ENCODE results near the gene FGF8. TPM values are rescaled to one million over a fixed set of nuclear protein-coding genes. Genes with fewer than 3 reads are reported as not detected.

FGF8 gene, protein sequence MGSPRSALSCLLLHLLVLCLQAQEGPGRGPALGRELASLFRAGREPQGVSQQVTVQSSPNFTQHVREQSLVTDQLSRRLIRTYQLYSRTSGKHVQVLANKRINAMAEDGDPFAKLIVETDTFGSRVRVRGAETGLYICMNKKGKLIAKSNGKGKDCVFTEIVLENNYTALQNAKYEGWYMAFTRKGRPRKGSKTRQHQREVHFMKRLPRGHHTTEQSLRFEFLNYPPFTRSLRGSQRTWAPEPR
- total RNA-seq = not detected

DNA sequence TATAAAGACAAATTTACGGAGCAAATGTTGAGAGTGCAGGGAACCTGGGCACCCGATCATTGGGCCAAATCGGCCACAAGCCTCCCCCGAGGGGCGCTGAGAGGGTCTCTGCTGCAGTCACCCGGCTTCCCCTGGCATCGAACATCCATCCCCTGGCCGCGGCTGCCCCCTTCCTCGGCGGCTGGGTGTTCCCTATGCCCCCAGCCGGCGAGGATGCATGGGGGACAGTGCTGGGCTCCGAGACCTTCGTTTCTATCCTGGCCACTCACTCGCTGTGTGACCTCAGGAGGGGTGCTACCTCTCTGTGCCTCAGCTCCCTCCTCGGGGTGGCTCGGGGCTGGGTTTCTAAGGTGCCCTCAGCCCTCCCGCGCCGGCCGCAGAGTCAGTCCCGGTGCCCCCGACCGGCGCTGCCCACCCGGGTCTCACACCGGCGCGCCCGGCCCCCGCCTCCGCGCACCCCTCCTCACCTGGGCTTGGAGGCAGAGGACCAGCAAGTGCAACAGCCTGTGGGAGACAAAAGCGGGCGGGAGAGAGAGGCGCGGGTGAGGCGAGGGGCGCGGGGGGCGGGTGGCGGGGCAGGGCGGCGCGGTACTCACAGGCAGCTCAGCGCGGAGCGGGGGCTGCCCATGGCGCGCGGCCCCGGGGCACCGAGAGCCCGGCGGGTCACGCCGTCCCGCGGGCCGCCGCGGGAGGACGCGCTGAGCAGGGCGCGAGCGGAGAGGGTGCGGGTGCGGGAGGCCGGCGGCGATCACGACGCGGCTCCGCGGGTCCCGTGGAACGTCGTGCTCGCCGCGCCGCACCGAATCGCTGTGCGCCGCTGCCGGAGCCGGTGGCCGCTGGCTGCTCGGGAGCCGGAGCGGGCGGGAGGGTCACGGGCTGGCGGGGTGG, at the start of gene FGF8:
Gene FGF8, minus strand, starts transcription at position 842 of the 888 bp plus-strand sequence. Its CDS starts 214 bp downstream, at position 628.
- Mint-ChIP-seq H3K4me1 (ENCODE audit: low read depth) (peaks cover 31% of the 10 kb centered on the region), H3K4me3 (no peak within 1 kb of the TSS), H3K36me3 (peaks cover 17% of the 10 kb centered on the region), H3K27me3 (peaks cover 68% of the 10 kb centered on the region), H3K9me3 (no peaks in the 10 kb centered on the region), H3K27ac (no peak within 1 kb of the TSS)
- no peak for DNase-seq
- intact Hi-C loops (cut with micrococcal nuclease) = no loop called here
- ChIA-PET POLR2A (interaction anchor here (2.4 kb wide), 1 partner anchor 8 kb away, joined by 7 read pairs; the partner anchor contains the start of gene NPM3), CTCF (interaction anchor here (0.5 to 4.7 kb wide), 5 partner anchors 7 to 921 kb away, joined by 3 to 39 read pairs (median 5); partner anchors contain the start of gene NPM3)

DNA sequence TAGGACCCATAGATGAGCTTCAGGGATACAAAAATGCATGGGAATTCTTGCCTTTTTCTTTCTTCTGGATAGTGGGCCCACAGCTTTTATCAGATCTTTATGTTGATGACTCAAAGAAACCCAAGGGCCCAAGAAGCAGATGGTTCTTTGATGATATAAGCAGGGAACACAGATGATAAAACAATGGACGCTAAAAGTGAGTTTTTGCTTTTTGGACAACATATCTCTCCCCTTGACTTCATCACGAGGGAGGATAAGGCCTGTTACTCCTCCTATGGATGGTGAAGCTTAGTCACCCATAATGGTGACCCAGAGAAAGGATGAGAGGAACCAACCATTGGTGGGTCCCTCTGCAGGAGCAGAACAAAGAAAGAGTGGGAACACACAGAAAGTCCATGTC, 48.8 kb upstream of the FGF8 start:
- DNase-seq = no peak
- H3K9me3 Mint-ChIP-seq = no peaks in the 10 kb centered on the region
- H3K27ac Mint-ChIP-seq = no peak overlapping the region
- no peak overlapping the region for H3K4me3 Mint-ChIP-seq
- no peaks in the 10 kb centered on the region for H3K27me3 Mint-ChIP-seq
- intact Hi-C loops (cut with micrococcal nuclease) = no loop called here
- POLR2A ChIA-PET = no interaction called here
- H3K4me1 Mint-ChIP-seq (ENCODE audit: low read depth) = peaks cover 10% of the 10 kb centered on the region
- CTCF ChIA-PET = interaction anchor here (0.6 to 1.4 kb wide), 4 partner anchors 11 to 610 kb away, joined by 3 to 4 read pairs (median 3); no protein-coding TSS in a partner anchor
- H3K36me3 Mint-ChIP-seq = no peaks in the 10 kb centered on the region

GRCh38 chr10:101818872-101819633, 43.1 kb upstream of the FGF8 start:
- no peak for DNase-seq
- H3K27ac Mint-ChIP-seq = peak overlapping the region; percentile 97
- CTCF ChIA-PET = interaction anchor here (0.9 to 10.7 kb wide), 10 partner anchors 8 to 248 kb away, joined by 3 to 80 read pairs (median 5); partner anchors contain the start of genes KCNIP2 and NPM3
- H3K4me1 Mint-ChIP-seq (ENCODE audit: low read depth) = peaks cover 32% of the 10 kb centered on the region
- intact Hi-C loops (cut with micrococcal nuclease) = loop anchor here (1.0 to 10.0 kb wide), 8 partner anchors 12 to 826 kb away; partner anchors contain the start of genes ACTR1A, FBXW4, NOLC1 and NPM3
- H3K36me3 Mint-ChIP-seq = peaks cover 12% of the 10 kb centered on the region
- H3K27me3 Mint-ChIP-seq = no peaks in the 10 kb centered on the region
- peak overlapping the region; percentile 97 for H3K4me3 Mint-ChIP-seq
- H3K9me3 Mint-ChIP-seq = no peaks in the 10 kb centered on the region
- POLR2A ChIA-PET = interaction anchor here (0.6 to 2.9 kb wide), 17 partner anchors 9 to 895 kb away, joined by 3 to 40 read pairs (median 7); partner anchors contain the start of genes ARL3, ARMH3, NOLC1 and NPM3

DNA sequence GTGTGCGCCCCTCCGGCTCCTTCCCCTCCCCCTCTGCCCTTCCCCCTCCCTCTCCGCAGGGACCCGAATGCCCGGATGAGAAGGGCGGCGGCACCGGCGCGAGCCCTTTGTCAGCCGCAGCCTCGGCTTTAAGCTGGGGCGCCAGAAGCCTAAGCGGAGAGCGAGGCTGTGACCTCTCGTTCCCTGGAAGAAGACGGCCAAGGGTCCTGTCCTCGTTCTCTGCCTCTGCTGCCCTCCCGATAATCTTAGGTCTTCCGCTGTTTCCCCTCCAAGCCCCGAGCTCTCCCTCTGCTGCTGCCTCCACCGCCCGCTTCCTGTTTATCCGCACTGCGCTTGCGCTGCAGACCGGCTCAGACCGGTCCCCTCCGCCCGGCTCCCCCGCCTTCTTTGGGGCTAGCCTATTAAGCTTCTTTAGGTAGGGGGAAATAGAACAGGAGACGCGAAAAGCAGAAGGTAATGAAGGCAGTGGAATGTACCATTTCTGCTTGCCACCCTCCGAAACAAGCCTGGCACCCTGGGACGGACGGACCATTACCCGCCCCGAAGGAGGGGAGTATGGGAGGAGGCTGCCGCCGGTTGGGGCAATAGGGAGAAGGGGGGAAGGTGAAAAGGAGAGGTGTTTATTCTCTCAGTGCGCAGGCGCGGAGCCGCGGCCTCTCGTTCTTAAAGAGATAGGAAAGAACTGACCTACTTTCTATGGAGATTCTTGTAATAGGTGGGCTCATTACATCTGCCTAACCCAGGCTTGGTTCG, 42.4 kb upstream of the FGF8 start, which contains the start of gene OGA:
Gene OGA, minus strand, starts transcription at position 326 of the 753 bp plus-strand sequence. CDS start 422 bp downstream, outside the sequence.
- intact Hi-C loops (cut with micrococcal nuclease) = loop anchor here (2.0 to 10.0 kb wide), 7 partner anchors 35 to 827 kb away; partner anchors contain the start of genes ACTR1A, FBXW4, NOLC1 and NPM3
- CTCF ChIA-PET = interaction anchor here (1.3 to 10.7 kb wide), 9 partner anchors 9 to 249 kb away, joined by 3 to 80 read pairs (median 5); partner anchors contain the start of genes KCNIP2 and NPM3

DNA sequence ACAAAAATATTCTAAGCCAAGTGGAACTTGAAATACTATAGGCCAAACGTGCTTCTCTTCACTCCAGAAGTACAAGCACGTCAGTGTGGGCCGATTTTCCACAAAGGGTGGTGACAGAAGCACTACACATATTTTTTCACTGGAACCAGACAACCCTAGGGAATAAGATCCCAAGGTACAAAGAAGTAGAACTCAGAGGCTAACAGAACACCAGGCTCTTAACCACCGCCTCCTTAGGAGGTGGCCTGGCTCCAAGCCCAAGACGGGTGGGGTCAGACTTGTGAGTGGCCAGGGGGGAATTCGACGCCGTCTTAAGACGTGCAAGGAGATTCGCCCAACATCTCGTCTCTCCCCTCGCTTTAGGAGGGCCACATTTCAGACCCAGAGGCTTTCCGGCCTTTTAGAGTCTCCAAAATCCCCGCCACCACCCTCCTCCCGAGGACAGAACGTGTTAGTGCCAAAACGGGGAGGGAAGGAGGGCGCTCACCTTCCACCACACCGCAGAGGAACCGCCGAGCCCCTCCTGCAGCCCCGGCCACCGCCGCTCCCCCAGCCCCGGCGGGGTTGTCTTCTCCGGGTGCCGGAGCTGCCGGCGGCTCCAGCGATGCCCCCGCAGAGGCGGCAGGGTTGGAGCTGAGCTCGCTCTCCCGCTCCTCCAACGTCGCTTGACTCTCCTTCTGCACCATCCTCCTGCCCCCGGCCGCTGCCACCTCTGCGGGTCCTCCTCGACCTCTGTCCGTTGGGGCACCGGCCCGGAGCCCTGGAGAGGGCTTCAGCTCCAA, 41.6 kb upstream of the FGF8 start:
- intact Hi-C loops (cut with micrococcal nuclease) = loop anchor here (1.0 to 10.0 kb wide), 8 partner anchors 23 to 827 kb away; partner anchors contain the start of genes ACTR1A, FBXW4, NOLC1 and NPM3
- peak; percentile 63 for DNase-seq
- Mint-ChIP-seq H3K27me3 (no peaks in the 10 kb centered on the region), H3K36me3 (peaks cover 20% of the 10 kb centered on the region), H3K4me3 (peak overlapping the region; percentile 97), H3K9me3 (no peaks in the 10 kb centered on the region), H3K27ac (peak overlapping the region; percentile 97), H3K4me1 (ENCODE audit: low read depth) (peaks cover 46% of the 10 kb centered on the region)
- ChIA-PET POLR2A (interaction anchor here (0.6 to 2.9 kb wide), 16 partner anchors 11 to 1444 kb away, joined by 3 to 40 read pairs (median 8); partner anchors contain the start of genes ARL3, ARMH3, NOLC1 and NPM3), CTCF (interaction anchor here (0.8 to 10.7 kb wide), 11 partner anchors 15 to 249 kb away, joined by 3 to 80 read pairs (median 5); partner anchors contain the start of genes KCNIP2 and NPM3)

More for the DNA sequence above, 42.4 kb upstream of the FGF8 start, which contains the start of gene OGA:
- Mint-ChIP-seq H3K36me3 (peaks cover 12% of the 10 kb centered on the region), H3K27ac (peak within 1 kb of the TSS; percentile 97), H3K4me1 (ENCODE audit: low read depth) (peaks cover 39% of the 10 kb centered on the region), H3K27me3 (no peaks in the 10 kb centered on the region), H3K4me3 (peak within 1 kb of the TSS; percentile 97), H3K9me3 (no peaks in the 10 kb centered on the region)
- peak; percentile 99 for DNase-seq
- POLR2A ChIA-PET = interaction anchor here (0.6 to 2.9 kb wide), 20 partner anchors 10 to 1445 kb away, joined by 3 to 40 read pairs (median 4); partner anchors contain the start of genes ARL3, ARMH3, NOLC1 and NPM3

GRCh38 chr10:101816913-101817336, 41.0 kb upstream of the FGF8 start:
- Mint-ChIP-seq H3K36me3 (peaks cover 21% of the 10 kb centered on the region), H3K9me3 (no peaks in the 10 kb centered on the region), H3K27me3 (no peaks in the 10 kb centered on the region), H3K27ac (peak overlapping the region; percentile 97), H3K4me1 (ENCODE audit: low read depth) (peaks cover 48% of the 10 kb centered on the region), H3K4me3 (peak overlapping the region; percentile 97)
- POLR2A ChIA-PET = interaction anchor here (0.6 to 2.5 kb wide), 4 partner anchors 14 to 1444 kb away, joined by 3 to 8 read pairs (median 4); no protein-coding TSS in a partner anchor
- no peak for DNase-seq
- CTCF ChIA-PET = interaction anchor here (0.8 to 10.7 kb wide), 6 partner anchors 20 to 192 kb away, joined by 3 to 80 read pairs (median 4); partner anchors contain the start of genes KCNIP2 and NPM3
- intact Hi-C loops (cut with micrococcal nuclease) = loop anchor here (1.0 to 10.0 kb wide), 3 partner anchors 23 to 828 kb away; partner anchors contain the start of genes ACTR1A, SUFU and TRIM8

GRCh38 chr10:101816376-101816775, 40.5 kb upstream of the FGF8 start:
- peaks cover 22% of the 10 kb centered on the region for H3K36me3 Mint-ChIP-seq

GRCh38 chr10:101814466-101815071, 38.7 kb upstream of the FGF8 start:
- Mint-ChIP-seq H3K4me1 (ENCODE audit: low read depth) (peaks cover 46% of the 10 kb centered on the region), H3K9me3 (no peaks in the 10 kb centered on the region), H3K4me3 (peak overlapping the region; percentile 97), H3K27me3 (no peaks in the 10 kb centered on the region), H3K36me3 (peaks cover 31% of the 10 kb centered on the region), H3K27ac (peak overlapping the region; percentile 88)
- no peak for DNase-seq
- ChIA-PET POLR2A (interaction anchor here (0.7 to 1.6 kb wide), 5 partner anchors 25 to 904 kb away, joined by 3 to 8 read pairs (median 4); no protein-coding TSS in a partner anchor), CTCF (interaction anchor here (2.0 to 10.7 kb wide), 3 partner anchors 27 to 195 kb away, joined by 7 to 80 read pairs (median 15); partner anchors contain the start of gene KCNIP2)
- intact Hi-C loops (cut with micrococcal nuclease) = loop anchor here (5.0 to 10.0 kb wide), 2 partner anchors 688 to 830 kb away; partner anchors contain the start of genes ACTR1A, SUFU and TRIM8

More at GRCh38 chr10:101816376-101816775, 40.5 kb upstream of the FGF8 start:
- intact Hi-C loops (cut with micrococcal nuclease) = loop anchor here (5.0 to 10.0 kb wide), 2 partner anchors 686 to 828 kb away; partner anchors contain the start of genes ACTR1A, SUFU and TRIM8
- ChIA-PET CTCF (interaction anchor here (0.8 to 10.7 kb wide), 5 partner anchors 25 to 193 kb away, joined by 3 to 80 read pairs (median 5); partner anchors contain the start of genes KCNIP2 and NPM3), POLR2A (interaction anchor here (1.2 to 1.6 kb wide), 2 partner anchors 13 to 123 kb away, joined by 4 to 6 read pairs; no protein-coding TSS in a partner anchor)
- Mint-ChIP-seq H3K27ac (peak overlapping the region; percentile 97), H3K27me3 (no peaks in the 10 kb centered on the region), H3K9me3 (no peaks in the 10 kb centered on the region), H3K4me1 (ENCODE audit: low read depth) (peaks cover 46% of the 10 kb centered on the region), H3K4me3 (peak overlapping the region; percentile 97)
- DNase-seq = no peak

- CTCF ChIA-PET = interaction anchor here (1.0 to 10.7 kb wide), 3 partner anchors 23 to 31 kb away, joined by 3 to 80 read pairs (median 15); partner anchors contain the start of gene KCNIP2
- no peak for DNase-seq
- Mint-ChIP-seq H3K27me3 (no peaks in the 10 kb centered on the region), H3K4me1 (ENCODE audit: low read depth) (peaks cover 43% of the 10 kb centered on the region), H3K27ac (no peak overlapping the region), H3K4me3 (no peak overlapping the region), H3K9me3 (no peaks in the 10 kb centered on the region), H3K36me3 (peaks cover 35% of the 10 kb centered on the region)
- POLR2A ChIA-PET = no interaction called here
- intact Hi-C loops (cut with micrococcal nuclease) = loop anchor here (10.0 kb wide), 1 partner anchor 832 kb away; the partner anchor contains the start of gene TRIM8
Measured at GRCh38 chr10:101812606-101813005, 36.7 kb upstream of the FGF8 start.
